ENCODE data around the gene CD200. TPM values are rescaled to one million over a fixed set of nuclear protein-coding genes. Genes with fewer than 3 reads are reported as not detected.
"Not testable (repeated sequence)": the region's sequence is repeated elsewhere in the genome, so short reads cannot be mapped to it uniquely, and the experiment has no call there.

CD200 gene
- total RNA-seq, 1 donor from 2014 or later, result 20.1 TPM

GRCh38 chr3:112395181-112395895, 62.4 kb downstream of the CD200 start:
- Mint-ChIP-seq H3K27me3 (no peaks in the 10 kb centered on the region), H3K27ac (no peak overlapping the region), H3K4me3 (no peak overlapping the region), H3K36me3 (no peaks in the 10 kb centered on the region), H3K9me3 (peaks cover 5% of the 10 kb centered on the region), H3K4me1 (ENCODE audit: unreplicated experiment) (peaks cover 12% of the 10 kb centered on the region)
- no peak for DNase-seq (ENCODE audit: extremely low spot score, unreplicated experiment)
- TF ChIP-seq, protein P1, sequence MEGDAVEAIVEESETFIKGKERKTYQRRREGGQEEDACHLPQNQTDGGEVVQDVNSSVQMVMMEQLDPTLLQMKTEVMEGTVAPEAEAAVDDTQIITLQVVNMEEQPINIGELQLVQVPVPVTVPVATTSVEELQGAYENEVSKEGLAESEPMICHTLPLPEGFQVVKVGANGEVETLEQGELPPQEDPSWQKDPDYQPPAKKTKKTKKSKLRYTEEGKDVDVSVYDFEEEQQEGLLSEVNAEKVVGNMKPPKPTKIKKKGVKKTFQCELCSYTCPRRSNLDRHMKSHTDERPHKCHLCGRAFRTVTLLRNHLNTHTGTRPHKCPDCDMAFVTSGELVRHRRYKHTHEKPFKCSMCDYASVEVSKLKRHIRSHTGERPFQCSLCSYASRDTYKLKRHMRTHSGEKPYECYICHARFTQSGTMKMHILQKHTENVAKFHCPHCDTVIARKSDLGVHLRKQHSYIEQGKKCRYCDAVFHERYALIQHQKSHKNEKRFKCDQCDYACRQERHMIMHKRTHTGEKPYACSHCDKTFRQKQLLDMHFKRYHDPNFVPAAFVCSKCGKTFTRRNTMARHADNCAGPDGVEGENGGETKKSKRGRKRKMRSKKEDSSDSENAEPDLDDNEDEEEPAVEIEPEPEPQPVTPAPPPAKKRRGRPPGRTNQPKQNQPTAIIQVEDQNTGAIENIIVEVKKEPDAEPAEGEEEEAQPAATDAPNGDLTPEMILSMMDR (conservative IDR thresholded peaks at IDR 0.05), result no peak

GRCh38 chr3:112395896-112396290, 62.9 kb downstream of the CD200 start:
- H3K9me3 Mint-ChIP-seq, result peaks cover 5% of the 10 kb centered on the region
- H3K27ac Mint-ChIP-seq, result no peak overlapping the region
- no peak for DNase-seq (ENCODE audit: extremely low spot score, unreplicated experiment)
- H3K4me3 Mint-ChIP-seq, result no peak overlapping the region
- H3K36me3 Mint-ChIP-seq, result no peaks in the 10 kb centered on the region
- peaks cover 8% of the 10 kb centered on the region for H3K4me1 Mint-ChIP-seq (ENCODE audit: unreplicated experiment)
- TF ChIP-seq, protein P1 (conservative IDR thresholded peaks at IDR 0.05), result no peak
- H3K27me3 Mint-ChIP-seq, result no peaks in the 10 kb centered on the region

DNA sequence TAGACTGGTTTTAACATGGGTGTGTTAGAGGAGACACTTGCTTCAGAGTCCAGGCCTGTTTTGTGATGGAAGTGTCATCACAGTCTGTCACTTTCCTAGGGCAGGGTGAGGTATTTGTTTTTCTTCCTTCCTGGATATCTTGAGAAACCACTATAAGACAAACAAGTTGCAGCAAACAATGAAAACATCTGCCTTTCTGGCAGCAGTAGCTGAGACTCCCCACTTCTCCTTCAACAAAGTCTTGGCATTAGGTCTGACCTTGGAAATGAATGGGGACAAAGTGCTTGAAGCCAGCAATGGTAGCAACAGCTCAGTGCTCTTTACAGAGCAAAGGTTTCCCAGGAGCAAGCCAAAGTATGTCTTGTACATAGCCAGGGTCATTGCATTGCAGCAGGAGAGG, 64.6 kb downstream of the CD200 start:
- no peaks in the 10 kb centered on the region for H3K27me3 Mint-ChIP-seq
- no peak for DNase-seq (ENCODE audit: extremely low spot score, unreplicated experiment)
- H3K27ac Mint-ChIP-seq, result no peak overlapping the region
- peaks cover 2% of the 10 kb centered on the region for H3K9me3 Mint-ChIP-seq
- H3K36me3 Mint-ChIP-seq, result no peaks in the 10 kb centered on the region
- H3K4me1 Mint-ChIP-seq (ENCODE audit: unreplicated experiment), result no peaks in the 10 kb centered on the region
- H3K4me3 Mint-ChIP-seq, result no peak overlapping the region
- TF ChIP-seq, protein P1 (conservative IDR thresholded peaks at IDR 0.05), result no peak

- Mint-ChIP-seq H3K27ac (no peak overlapping the region), H3K4me1 (ENCODE audit: unreplicated experiment) (no peaks in the 10 kb centered on the region), H3K36me3 (no peaks in the 10 kb centered on the region), H3K4me3 (no peak overlapping the region), H3K27me3 (no peaks in the 10 kb centered on the region), H3K9me3 (no peaks in the 10 kb centered on the region)
- no peak for DNase-seq (ENCODE audit: extremely low spot score, unreplicated experiment)
- TF ChIP-seq, protein P1 (conservative IDR thresholded peaks at IDR 0.05), result no peak
These were observed 66.1 kb downstream of the CD200 start for GRCh38 chr3:112399064-112399463.

DNA sequence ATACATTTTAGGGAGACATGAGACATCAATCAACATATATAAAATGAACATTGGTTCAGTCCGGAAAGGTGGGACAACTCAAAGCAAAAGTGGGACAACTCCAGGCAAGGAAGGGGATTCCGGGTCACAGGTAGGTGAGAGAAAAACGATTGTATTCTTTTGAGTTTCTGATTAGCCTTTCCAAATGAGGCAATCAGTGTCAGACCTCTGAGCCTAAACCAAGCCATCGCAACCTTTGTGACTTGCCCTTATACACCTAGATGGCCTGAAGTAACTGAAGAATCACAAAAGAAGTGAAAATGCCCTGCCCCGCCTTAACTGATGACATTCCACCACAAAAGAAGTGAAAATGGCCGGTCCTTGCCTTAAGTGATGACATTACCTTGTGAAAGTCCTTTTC, 66.6 kb downstream of the CD200 start:
- not testable (repeated sequence) for H3K27ac Mint-ChIP-seq; DNase-seq (ENCODE audit: extremely low spot score, unreplicated experiment)

GRCh38 chr3:112400317-112400716, 67.4 kb downstream of the CD200 start:
- not testable (repeated sequence) for DNase-seq (ENCODE audit: extremely low spot score, unreplicated experiment); H3K4me3 Mint-ChIP-seq; H3K9me3 Mint-ChIP-seq; H3K36me3 Mint-ChIP-seq; H3K27me3 Mint-ChIP-seq; H3K4me1 Mint-ChIP-seq (ENCODE audit: unreplicated experiment)
- H3K27ac Mint-ChIP-seq, result peak overlapping the region; percentile 3

More for the DNA sequence above, 66.6 kb downstream of the CD200 start:
- not testable (repeated sequence) for H3K27me3 Mint-ChIP-seq; H3K9me3 Mint-ChIP-seq; H3K36me3 Mint-ChIP-seq; H3K4me3 Mint-ChIP-seq; H3K4me1 Mint-ChIP-seq (ENCODE audit: unreplicated experiment)
